ENCODE measurements around the gene FADS2. TPM values are rescaled to one million over a fixed set of nuclear protein-coding genes. Genes with fewer than 3 reads are reported as not detected.

The FADS2 gene
- total and polyA plus RNA-seq, 9 of the 15 experiments (the other 6 are each of a cell fraction or from before 2014, with no cell fraction given): 2.9 to 42.8 (median 16.2) TPM

GRCh38 chr11:61826930-61827570, 1.1 kb upstream of the FADS2 start:
- Histone ChIP-seq H3K79me2 (ENCODE audit: control insufficient read depth, insufficient read depth, low read length) (no peaks in the 10 kb centered on the region), H3K9me1 (ENCODE audit: control insufficient read depth, insufficient read depth, low read length) (no peaks in the 10 kb centered on the region), H3K27ac (ENCODE audit: extremely low read depth, low read depth, low read length) (no peak overlapping the region), H3K4me2 (ENCODE audit: insufficient read depth, low read length) (no peak overlapping the region), H3K27me3 (ENCODE audit: control insufficient read depth in 2 of 2, insufficient read depth in 2 of 2, low read length in 2 of 2) (no peaks in the 10 kb centered on the region), H2AFZ (ENCODE audit: low read depth, low read length) (no peak overlapping the region), H4K20me1 (replicated peaks; ENCODE audit: control insufficient read depth, insufficient read depth, low read length) (no peaks in the 10 kb centered on the region), H3K4me3 (no peak overlapping the region), H3K9ac (ENCODE audit: insufficient read depth in 1 of 2, low read depth in 2 of 2, low read length in 2 of 2) (no peak overlapping the region), H3K36me3 (ENCODE audit: control insufficient read depth, insufficient read depth, low read length) (peaks cover 7% of the 10 kb centered on the region), H3K4me1 (replicated peaks in 1 of 2; ENCODE audit: control insufficient read depth in 2 of 2, insufficient read depth in 2 of 2, low read length in 2 of 2) (peaks cover 0 to 18% of the 10 kb centered on the region in 2 experiments; a peak in 3 of 5 replicates), H3K9me3 (replicated peaks; ENCODE audit: control insufficient read depth, insufficient read depth, low read depth, low read length) (no peaks in the 10 kb centered on the region)
- ChIA-PET POLR2A (no interaction called here), CTCF (ENCODE audit: low intra/inter-chr PET ratio) (no interaction called here)
- no peak for FAIRE-seq
- 91% methylated on average over 16 of the region's 23 CpGs for WGBS (ENCODE audit: insufficient coverage, low coverage, missing lambda C conversion rate)
- no peak for ATAC-seq
- BruUV-seq (replicated peaks): no TSS peak
- DNase-seq (ENCODE audit: extremely low read depth in 1 of 4, low spot score in 3 of 4): no peak
- TF ChIP-seq MEF2A (IDR thresholded peaks at IDR 0.05; ENCODE audit: control insufficient read depth, low read depth, low read length) (no peak), GTF2E2 (tag; IDR thresholded peaks at IDR 0.05) (no peak), MEIS2 (IDR thresholded peaks at IDR 0.05; ENCODE audit: partially characterized antibody) (no peak), USF2 (CRISPR knock-in tag; IDR thresholded peaks at IDR 0.05) (no peak), ELF1 (tag; IDR thresholded peaks at IDR 0.05) (no peak), HMGN3 (IDR thresholded peaks at IDR 0.05; ENCODE audit: borderline replicate concordance, extremely low read depth, insufficient read length, low read depth, low read length) (peak; percentile 6)
- in situ Hi-C loops (cut with MboI) (no loop called here), intact Hi-C loops (cut with micrococcal nuclease) (no loop called here)
